UCSD-AML1 (cell line): ENCODE results near the gene USO1.
"Not testable (repeated sequence)": the region's sequence is repeated elsewhere in the genome, so short reads cannot be mapped to it uniquely, and the experiment has no call there.

Source experiments
- DNase-seq: peaks from one replicate; lab custom pipeline; 2025; ENCODE audit not compliant: unreplicated experiment; lab: John Stamatoyannopoulos, UW

The USO1 gene

GRCh38 chr4:75752637-75753036 lies 28.3 kb downstream of the USO1 start:
- DNase-seq = no peak

GRCh38 chr4:75769036-75769435 lies 44.7 kb downstream of the USO1 start:
- no peak for DNase-seq

- DNase-seq = no peak
Measured at GRCh38 chr4:75771607-75772006, 47.2 kb downstream of the USO1 start.

- DNase-seq = no peak
Measured at GRCh38 chr4:75777589-75777988, 53.2 kb downstream of the USO1 start.

- no peak for DNase-seq
Measured at GRCh38 chr4:75779105-75779757, 54.9 kb downstream of the USO1 start.

GRCh38 chr4:75781305-75781704 lies 56.9 kb downstream of the USO1 start:
- no peak for DNase-seq

- DNase-seq = no peak
Measured at GRCh38 chr4:75786526-75786925, 62.1 kb downstream of the USO1 start.

GRCh38 chr4:75786938-75787337 lies 62.6 kb downstream of the USO1 start:
- DNase-seq = no peak

- no peak for DNase-seq
Measured at GRCh38 chr4:75790024-75790423, 65.6 kb downstream of the USO1 start.

GRCh38 chr4:75800972-75801371 lies 76.6 kb downstream of the USO1 start:
- no peak for DNase-seq

GRCh38 chr4:75806035-75806434 lies 81.7 kb downstream of the USO1 start:
- DNase-seq = not testable (repeated sequence)

- no peak for DNase-seq
Measured at GRCh38 chr4:75817901-75818300, 93.5 kb downstream of the USO1 start.

GRCh38 chr4:75819121-75819520 lies 94.7 kb downstream of the USO1 start:
- no peak for DNase-seq

GRCh38 chr4:75820197-75820596 lies 95.8 kb downstream of the USO1 start:
- DNase-seq = no peak

- DNase-seq = no peak
Measured at GRCh38 chr4:75820676-75821075, 96.3 kb downstream of the USO1 start.

- DNase-seq = no peak
Measured at GRCh38 chr4:75821216-75821615, 96.8 kb downstream of the USO1 start.

- no peak for DNase-seq
Measured at GRCh38 chr4:75821966-75822365, 97.6 kb downstream of the USO1 start.

GRCh38 chr4:75822416-75822815 lies 98.0 kb downstream of the USO1 start:
- DNase-seq = no peak

- DNase-seq = no peak
Measured at GRCh38 chr4:75823812-75824211, 99.4 kb downstream of the USO1 start.

- no peak for DNase-seq
Measured at GRCh38 chr4:75830906-75831305, 106.5 kb downstream of the USO1 start.

GRCh38 chr4:75831856-75832405 lies 107.6 kb downstream of the USO1 start:
- DNase-seq = no peak

GRCh38 chr4:75834095-75834771 lies 109.9 kb downstream of the USO1 start:
- DNase-seq = no peak

- DNase-seq = no peak
Measured at GRCh38 chr4:75834772-75835154, 110.4 kb downstream of the USO1 start.
